Pericardium fibroblast (primary cell): ENCODE results near the gene CALM3. TPM values are rescaled to one million over a fixed set of nuclear protein-coding genes. Genes with fewer than 3 reads are reported as not detected.

ENCODE experiments used
- total RNA-seq: library from RNA; depleted of rRNA; stranded (reverse); fragments of >200 nt; gene quantifications from 2 replicates; pipeline ENCODE4 v1.2.3, GENCODE V29; 2015

Gene CALM3
- 188 and 192 TPM in 2 replicates for total RNA-seq

GRCh38 chr19:46601318-46602224 is at the start of gene CALM3:
TSS of gene CALM3 (plus strand) at chr19:46601330. CDS start at chr19:46601435, 105 bp downstream.

GRCh38 chr19:46624958-46625661 is 24.0 kb downstream of the CALM3 start, which contains the start of gene PTGIR:
TSS of gene PTGIR (minus strand) at chr19:46625089. CDS start at chr19:46624225, 864 bp downstream.

GRCh38 chr19:46635920-46636761 is 35.0 kb downstream of the CALM3 start, which contains the start of gene GNG8:
TSS of gene GNG8 (minus strand) at chr19:46636202. CDS start at chr19:46634682, 1,520 bp downstream.

Other genes starting within 250 kb of the CALM3 start
- 43.2 and 72.2 TPM in 2 replicates for gene CCDC8, start 187.8 kb upstream of the CALM3 start, total RNA-seq
- not detected in 2 replicates for gene PNMA8C, start 172.4 kb upstream of the CALM3 start, total RNA-seq
- 1.9 and 2.5 TPM in 2 replicates for gene PNMA8A, start 129.8 kb upstream of the CALM3 start, total RNA-seq
- gene PNMA8B, start 105.5 kb upstream of the CALM3 start, total RNA-seq, result 3.0 and 4.2 TPM in 2 replicates
- gene PTGIR, start 23.8 kb downstream of the CALM3 start, total RNA-seq, result 12.9 and 23.1 TPM in 2 replicates
- gene GNG8, start 34.9 kb downstream of the CALM3 start, total RNA-seq, result not detected in 2 replicates
- gene DACT3, start 59.9 kb downstream of the CALM3 start, total RNA-seq, result 17.6 and 26.5 TPM in 2 replicates
- 14.6 and 15.3 TPM in 2 replicates for gene PRKD2, start 115.8 kb downstream of the CALM3 start, total RNA-seq
- 21.5 and 34.1 TPM in 2 replicates for gene FKRP, start 144.7 kb downstream of the CALM3 start, total RNA-seq
- gene STRN4, start 145.1 kb downstream of the CALM3 start, total RNA-seq, result 70.2 and 86.5 TPM in 2 replicates
- gene SLC1A5, start 187.3 kb downstream of the CALM3 start, total RNA-seq, result 353 TPM in 2 replicates
- 140 and 250 TPM in 2 replicates for gene AP2S1, start 249.5 kb downstream of the CALM3 start, total RNA-seq